GM21526 (cell line): ENCODE measurements around the gene SPATA31A1.
"Not testable (repeated sequence)": the region's sequence is repeated elsewhere in the genome, so short reads cannot be mapped to it uniquely, and the experiment has no call there.

Experiments
- ATAC-seq: cut with Tn5 transposase; IDR thresholded peaks from one replicate; pipeline ENCODE4 v1.9.1; 2021; ENCODE audit warnings: moderate library complexity; ENCODE audit not compliant: unreplicated experiment, low FRiP score

Gene SPATA31A1

GRCh38 chr9:39355369-39355768 lies at the start of gene SPATA31A1:
SPATA31A1 (plus strand) TSS chr9:39355669; CDS start chr9:39355731, 62 bp downstream.
- not testable (repeated sequence) for ATAC-seq

- not testable (repeated sequence) for ATAC-seq
Observed at GRCh38 chr9:39407261-39408204, 52.1 kb downstream of the SPATA31A1 start.

- ATAC-seq: not testable (repeated sequence)
Observed at GRCh38 chr9:39411254-39411940, 55.9 kb downstream of the SPATA31A1 start.
